NB4 (cell line): ENCODE data around the gene MEGF11.

Experiments
- MYC ChIP-seq: IDR thresholded peaks from 2 replicates; pipeline ENCODE4 v1.6.1; 2011; ENCODE audit warnings: low read depth, low read length
- TF ChIP-seq, protein P1 (sequence below): IDR thresholded peaks from one replicate; pipeline ENCODE4 v1.5.1; 2012; ENCODE audit warnings: low read depth, low read length

DNA sequence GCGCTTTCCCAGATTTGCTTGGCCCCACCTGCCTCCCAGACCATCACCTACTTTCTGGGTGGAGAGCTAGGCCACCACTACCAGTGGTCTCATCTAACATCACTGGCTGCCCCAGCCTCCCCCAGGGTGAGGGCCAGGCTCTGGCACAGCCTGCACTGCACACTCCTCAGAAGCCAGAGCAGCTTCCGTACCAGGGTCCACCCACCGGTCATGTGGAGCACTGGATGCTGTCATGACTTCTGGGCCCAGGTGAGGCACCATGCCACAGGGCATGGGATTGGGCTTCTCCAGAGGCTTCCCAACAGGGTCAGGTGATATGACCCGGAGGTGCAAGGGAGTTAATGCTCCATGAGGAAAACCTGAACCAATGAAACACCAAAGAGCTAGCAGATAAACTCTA, 14.0 kb downstream of the MEGF11 start:
- TF ChIP-seq, protein P1, sequence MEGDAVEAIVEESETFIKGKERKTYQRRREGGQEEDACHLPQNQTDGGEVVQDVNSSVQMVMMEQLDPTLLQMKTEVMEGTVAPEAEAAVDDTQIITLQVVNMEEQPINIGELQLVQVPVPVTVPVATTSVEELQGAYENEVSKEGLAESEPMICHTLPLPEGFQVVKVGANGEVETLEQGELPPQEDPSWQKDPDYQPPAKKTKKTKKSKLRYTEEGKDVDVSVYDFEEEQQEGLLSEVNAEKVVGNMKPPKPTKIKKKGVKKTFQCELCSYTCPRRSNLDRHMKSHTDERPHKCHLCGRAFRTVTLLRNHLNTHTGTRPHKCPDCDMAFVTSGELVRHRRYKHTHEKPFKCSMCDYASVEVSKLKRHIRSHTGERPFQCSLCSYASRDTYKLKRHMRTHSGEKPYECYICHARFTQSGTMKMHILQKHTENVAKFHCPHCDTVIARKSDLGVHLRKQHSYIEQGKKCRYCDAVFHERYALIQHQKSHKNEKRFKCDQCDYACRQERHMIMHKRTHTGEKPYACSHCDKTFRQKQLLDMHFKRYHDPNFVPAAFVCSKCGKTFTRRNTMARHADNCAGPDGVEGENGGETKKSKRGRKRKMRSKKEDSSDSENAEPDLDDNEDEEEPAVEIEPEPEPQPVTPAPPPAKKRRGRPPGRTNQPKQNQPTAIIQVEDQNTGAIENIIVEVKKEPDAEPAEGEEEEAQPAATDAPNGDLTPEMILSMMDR = no peak
- TF ChIP-seq MYC = no peak
